ENCODE results near the gene TPTE2.
"Not testable (repeated sequence)": the region's sequence is repeated elsewhere in the genome, so short reads cannot be mapped to it uniquely, and the experiment has no call there.

The TPTE2 gene
- total RNA-seq: 0 to 0.31 (median 0) reads per million in 4 donors

DNA sequence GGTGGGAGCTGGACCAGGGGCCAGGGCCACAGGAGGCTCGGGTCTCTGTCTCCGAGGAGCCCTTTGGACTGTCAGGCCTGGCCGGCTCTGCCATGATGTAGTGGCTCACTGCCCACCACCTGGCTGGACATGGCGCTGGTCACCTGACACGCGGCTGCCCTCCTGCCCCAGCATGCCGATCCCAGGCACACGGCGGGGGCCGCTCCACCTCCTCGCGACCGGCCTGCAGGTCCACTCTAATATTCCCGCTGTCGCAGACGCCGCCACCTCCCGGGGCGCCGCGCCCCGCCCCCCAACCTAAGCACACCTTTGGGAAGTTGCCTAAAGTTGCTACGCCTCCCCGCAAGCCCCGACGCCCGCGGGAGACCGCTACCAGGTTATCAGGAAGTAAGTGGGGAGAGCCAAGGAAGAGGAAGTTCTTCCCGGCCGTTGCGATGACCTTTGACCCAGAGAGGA is at the start of gene TPTE2:
Gene TPTE2 (minus strand): TSS at position 406 of the 456 bp plus-strand sequence. CDS start 58,298 bp downstream, outside the sequence.
- DNase-seq: not testable (repeated sequence)

DNA sequence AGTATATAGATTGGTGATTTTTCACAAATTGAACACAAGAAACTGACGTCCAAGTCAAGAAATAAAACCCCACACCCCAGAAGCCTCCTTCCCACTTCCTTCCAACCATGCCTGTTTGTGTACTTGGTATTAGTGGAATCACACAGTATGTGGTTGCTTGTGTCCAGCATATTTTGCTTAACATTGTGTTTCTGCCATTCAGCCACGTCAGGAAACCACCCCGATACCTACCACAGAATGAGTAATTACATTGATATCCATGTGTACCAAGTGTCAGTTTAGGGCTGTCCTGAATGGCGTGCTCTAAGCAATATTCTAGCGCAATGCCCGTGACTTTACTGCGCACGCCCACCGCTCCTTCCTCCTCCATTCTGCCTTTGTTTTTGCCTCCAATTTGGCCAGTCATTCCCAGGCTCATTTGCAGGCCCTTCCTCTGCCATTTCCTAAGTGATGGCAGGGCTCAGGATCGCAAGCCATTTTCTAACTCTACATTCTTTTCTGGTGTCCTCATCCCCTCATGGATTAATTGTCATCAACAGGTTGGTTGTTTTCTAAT is 46.3 kb upstream of the TPTE2 start:
- DNase-seq: no peak

DNA sequence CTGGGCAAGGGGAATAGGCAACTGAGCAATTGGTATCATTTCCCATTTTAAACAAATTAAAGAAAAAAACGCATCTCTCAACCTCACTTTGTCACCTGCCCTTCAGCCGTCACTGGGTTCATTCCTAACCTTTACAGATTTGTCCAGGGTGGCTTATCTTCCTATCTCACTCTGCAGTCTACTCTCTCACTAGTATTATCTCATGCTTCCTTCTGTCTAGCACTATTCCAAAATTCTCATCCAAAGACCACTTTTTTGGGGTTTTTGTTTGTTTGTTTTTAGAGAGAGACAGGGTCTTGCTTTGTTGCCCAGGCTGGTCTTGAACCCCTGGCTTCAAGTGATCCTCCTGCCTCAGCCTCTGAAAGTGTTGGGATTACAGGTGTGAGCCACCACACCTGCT is 45.4 kb upstream of the TPTE2 start:
- no peak for DNase-seq

DNA sequence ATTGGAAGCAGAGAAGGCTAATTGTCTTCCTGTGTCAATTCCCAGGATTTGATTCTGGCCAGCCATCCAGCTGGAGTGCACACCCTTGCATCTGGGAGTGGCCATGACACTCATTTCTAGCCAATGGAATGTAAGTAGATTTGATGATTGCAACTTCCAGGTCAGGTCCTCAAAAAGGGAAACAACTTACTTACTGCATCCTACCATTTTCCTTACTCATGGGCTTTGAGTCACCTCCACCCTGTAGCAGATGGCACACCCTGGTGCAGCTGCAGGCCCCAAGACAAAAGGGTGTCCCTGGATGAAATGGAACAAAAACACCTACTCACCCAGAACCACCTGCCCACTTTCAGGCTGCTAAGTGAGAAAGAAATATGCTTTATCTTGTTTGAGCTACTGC is 44.8 kb upstream of the TPTE2 start:
- DNase-seq: no peak

DNA sequence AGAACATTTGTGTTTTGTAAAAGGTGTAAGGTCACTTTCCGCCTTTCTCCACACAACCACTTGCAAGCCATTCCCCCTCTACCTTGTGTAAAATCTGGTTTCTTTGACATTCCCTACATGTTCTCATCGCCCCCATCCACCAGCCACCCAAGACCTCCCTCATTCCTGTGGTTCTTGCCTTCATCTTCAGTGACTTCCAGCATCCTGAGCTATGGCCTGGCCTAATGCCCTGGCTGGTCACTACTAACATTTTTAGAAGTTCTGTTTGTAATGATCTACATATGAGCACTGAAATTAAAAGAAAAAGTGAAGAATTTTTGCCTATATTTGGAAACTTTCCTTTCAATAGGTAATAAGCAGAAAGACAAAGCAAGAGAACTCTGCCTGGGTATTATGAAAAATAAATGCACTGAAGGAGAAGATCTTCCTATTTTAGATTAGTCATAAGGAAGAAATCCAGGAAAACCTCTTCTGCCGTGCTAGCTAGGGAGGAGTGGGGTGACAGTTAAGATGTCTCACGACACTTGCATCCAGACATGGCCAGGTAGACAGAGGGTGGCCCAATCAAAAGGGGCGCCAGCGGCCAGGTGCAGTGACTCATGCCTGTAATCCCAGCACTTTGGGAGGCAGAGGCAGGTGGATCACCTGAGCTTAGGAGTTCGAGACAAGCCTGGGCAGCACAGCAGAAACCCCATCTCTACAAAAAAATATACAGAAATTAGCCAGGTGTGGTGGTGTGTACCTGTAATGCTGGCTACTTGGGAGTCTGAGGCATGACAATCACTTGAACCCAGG is 44.0 kb upstream of the TPTE2 start:
- DNase-seq: no peak

DNA sequence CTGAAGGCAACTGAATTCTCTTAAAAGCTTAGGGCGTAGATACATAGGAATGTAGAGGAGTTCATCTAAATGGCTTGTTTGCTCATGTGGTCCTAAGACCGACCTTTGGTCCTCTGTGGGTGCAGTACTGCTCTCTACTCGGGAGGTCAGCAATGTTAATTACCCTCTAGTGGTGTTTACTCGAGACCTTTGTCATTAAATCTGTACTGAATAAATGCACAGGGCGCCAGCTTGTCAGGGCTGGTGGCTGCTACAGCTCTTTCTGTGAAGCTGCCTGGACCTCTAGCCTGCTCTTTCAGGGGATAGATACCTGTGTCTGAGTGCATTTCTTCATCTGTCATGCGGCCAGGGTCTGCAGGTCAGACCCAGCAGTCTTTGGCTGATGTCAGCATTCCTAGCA is 43.0 kb upstream of the TPTE2 start:
- DNase-seq: no peak

DNA sequence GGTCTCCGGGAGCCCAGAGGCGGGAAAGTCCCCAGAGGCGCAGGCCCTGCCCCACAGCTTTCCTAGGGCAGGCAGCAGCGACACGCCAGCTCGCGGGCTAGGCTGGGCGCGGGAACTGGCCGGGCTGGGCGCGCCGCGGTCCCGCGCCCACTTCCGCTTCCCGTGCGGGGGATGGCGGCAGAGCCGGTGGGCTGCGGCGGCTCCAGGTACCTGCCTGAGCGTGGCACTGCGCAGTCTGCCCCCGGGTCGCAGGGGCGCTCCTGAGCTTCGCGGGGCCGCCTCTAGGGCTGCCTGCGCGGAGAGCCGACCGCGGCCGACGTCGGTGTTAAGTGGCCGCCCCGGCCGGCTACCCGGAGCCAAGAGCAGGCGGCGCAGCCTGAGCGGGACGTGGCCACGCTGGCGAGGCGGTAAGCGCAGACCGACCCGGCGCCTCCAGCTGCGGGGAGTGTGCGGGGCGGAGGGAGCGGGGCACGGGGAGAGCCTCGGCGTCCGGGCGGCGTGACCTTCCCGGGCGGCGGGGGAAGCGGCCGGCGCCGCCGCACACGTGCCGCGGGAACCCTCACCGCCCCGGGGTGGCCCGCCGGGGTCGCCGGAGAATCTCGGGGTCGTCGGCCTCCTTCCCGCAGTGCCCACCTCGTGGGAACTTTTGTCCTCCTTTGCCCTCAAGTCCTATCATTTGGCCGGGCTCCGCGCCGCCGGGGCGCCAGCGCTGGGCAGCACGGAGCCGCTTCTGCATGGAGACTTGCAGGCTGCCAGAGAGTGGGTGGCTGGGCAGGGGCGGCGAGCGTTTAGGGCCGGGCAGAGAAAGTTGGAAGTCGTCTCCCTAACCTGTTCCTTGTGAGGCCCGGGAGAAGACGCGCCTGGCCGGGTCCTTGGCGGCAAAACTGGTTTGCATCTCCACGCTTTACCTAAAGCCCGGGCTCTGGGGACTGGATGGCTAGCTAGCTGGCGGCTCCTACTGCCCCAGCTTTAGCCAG is 40.7 kb upstream of the TPTE2 start:
- DNase-seq: peak in 2 of 5 donors; percentile 5 to 29

DNA sequence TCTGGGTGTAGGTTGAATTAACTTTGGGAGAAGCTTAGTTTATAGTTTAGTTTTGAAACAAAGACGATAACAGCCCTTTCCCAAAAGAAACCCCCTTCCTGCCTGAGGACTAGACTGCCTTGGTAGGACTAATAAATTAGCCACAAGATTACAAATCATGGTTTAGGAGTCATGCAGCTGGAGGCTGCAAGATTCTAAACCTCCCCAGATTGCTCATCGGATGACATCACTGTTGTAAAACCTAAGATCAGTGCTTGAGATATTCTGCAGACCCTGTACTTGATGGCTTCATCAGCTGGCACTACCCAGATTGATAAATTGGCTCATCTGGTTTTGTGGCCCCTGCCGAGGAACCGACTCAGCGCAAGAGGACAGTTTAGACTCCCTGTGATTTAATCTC is 36.2 kb upstream of the TPTE2 start:
- no peak for DNase-seq

DNA sequence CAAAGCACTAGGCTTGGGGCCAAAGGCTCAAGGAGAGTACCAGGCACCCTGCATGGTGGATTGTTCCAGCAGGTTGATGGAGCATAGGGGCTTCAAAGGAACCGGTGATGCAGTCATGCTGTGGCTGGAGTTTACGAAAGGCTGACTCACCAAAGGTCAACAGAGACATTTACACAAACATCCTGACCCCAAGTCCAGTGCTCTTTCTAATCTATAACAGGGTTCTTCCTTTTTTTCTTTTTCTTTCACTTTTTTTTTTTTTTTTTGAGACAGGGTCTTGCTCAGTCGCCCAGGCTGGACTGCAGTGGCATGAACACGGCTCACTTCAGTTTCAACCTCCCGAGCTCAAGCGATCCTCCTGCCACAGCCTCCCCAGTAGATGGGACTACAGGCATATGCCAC is 35.6 kb upstream of the TPTE2 start:
- no peak for DNase-seq

DNA sequence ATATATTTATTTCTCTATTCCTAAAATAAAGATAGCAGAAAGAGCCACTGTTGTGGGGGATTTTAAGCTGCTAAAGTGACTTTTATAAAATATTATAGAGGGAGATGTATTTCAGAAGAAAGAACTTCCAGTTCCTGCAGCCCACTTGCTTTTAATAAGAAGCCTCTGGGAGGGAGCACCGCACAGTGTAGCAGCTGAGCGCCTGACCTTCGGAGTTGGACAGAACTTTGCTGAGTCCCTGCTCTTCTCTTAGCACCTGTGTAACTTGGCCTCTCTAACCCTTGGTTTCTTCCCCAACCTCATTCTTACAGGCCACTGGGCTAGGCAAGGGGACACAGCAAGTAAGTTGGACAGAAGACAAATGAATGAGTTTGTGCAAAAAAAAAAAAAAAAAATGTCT is 34.8 kb upstream of the TPTE2 start:
- DNase-seq: no peak

DNA sequence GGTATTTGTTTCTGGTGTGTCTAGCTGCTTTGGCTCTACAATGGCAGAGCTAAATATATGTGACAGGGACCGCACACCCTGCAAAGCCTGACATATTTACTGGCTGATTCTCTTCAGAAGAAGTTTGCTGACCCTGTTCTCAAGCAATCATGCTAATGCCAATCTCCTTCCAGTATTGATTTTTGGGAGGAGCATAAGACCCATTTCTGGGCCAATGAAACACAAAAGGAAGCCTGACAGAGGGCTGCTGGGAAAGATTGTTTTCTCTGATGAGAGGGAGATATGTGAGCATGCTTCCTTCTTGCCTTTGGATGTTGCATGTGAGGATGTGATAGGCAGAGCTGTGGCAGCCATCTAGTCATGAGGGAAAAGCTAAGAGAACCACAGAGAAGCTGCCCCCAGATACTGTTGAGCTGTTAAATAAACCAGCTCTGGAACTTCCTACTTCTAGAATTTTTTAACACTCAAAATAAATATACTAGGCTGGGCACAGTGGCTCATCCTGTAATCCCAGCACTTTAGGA is 31.4 kb upstream of the TPTE2 start:
- no peak for DNase-seq

DNA sequence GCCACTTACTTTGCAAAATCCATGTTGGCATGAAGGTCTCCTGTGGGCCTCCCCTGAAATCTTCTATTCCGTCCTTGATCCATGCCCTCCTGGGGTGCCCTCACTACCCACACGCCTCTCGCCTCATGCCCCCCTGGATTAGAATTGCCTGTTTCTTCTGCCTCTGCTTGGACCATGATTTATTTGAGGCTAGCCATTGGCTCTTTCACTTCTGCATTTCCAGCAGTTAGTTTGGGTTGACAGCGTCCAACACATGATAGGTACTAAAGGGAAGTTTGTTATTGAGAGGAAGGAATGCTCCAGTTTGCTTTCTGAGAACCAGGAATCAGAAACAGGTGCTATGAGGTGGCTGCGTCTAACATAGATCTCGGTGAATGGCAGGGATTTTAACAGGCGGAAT is 30.5 kb upstream of the TPTE2 start:
- no peak for DNase-seq

DNA sequence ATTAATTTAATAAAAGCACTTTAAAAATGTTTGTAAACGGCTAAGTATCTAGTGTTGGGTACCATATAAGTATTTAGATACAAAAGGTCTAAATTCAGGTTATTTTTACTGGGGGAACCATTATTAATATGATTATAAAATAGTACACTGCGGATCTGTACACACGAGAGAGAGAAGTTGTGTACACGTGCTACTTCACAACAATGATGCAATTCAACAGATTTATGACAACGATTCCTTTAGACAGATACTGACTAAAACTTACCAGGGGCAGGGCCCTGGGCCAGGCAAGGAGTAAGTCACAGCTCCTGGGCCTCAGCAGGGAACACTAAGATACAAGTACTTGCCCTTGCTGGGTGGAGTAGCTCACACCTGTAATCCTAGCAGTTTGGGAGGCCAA is 29.1 kb upstream of the TPTE2 start:
- DNase-seq: no peak

DNA sequence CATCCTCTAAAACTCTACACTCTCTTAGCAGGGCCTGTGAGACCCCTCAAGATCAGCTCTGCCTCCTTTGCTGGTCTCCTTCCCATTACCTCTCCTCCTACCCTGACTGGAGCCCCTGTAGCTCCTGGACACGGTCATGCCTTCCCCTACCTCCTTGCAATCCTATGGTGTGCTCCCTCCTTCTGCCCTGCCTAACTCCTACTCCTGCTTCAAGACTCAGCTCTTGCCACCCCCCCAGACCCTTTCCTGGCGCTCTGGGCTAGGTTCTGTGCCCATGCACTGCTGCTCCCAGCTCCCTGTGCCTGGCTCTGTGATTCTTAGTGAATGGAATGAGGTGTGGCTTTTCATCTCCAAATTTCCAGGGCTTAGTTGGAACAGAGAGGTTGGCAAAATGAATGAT is 28.0 kb upstream of the TPTE2 start:
- DNase-seq: no peak

DNA sequence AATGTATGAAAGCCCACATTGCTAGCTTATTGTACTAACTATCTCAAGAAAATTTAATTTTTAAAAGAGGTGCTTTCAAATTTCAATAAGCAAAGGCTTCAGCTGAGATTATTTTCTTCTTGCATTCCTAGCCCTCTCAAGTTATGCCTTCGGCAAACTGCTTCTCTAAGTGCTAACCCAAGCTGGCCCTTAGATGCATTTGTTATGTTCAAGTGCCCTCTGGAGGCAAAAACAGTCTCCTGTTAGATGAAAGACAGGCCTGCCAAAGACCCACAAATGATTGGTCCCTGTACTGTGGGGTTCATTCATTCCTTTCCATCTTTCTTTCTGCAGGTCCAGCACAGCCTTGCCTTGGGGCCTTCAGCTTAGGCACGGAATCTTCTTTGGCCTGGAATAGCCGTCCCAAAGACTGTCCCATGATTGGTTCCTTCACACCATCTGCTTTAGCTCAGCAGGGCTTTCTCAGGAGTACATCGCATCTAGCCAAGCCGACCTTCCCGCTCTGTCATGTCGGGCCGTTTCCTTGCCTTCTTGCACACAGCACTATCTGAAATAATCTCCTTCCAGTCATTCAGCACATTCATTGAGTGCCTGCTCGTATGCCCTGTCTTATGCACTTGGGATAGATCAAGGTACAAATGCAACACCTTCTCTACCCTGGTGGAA is 26.4 kb upstream of the TPTE2 start:
- peak in 2 of 5 donors; percentile 25 to 58 for DNase-seq

DNA sequence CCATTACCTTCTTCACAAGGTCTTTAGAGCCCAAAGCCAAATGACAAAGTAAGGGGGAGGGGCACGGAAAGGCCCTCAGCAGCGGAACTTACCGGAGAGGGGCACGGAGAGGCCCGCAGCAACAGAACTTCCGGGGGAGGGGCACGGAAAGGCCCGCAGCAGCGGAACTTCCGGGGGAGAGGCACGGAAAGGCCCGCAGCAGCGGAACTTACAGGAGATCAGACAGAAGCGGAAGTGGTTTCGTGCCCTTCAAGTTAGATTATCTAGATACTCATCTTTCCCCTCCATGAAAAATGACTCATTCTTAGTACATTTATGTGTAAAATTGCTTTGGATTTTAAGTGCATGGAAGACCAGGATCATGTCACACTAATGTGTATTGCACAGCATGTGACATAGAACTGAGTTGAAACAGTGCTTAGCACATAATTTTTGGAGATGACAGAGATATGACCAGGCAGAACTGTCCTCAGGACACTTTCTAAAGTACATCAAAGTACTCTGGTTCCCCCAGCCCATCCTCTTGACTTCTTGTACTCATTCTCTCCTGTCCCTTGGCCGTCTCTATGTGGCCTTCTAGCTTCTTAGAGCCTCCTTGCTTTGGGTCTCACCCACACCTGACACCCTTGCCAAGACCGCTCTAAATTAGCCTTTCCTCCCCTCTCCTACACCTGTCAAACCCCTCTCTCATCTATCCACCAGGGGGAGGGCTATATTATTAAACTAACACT is 25.7 kb upstream of the TPTE2 start:
- peak; percentile 47 to 90 (median 63) for DNase-seq

DNA sequence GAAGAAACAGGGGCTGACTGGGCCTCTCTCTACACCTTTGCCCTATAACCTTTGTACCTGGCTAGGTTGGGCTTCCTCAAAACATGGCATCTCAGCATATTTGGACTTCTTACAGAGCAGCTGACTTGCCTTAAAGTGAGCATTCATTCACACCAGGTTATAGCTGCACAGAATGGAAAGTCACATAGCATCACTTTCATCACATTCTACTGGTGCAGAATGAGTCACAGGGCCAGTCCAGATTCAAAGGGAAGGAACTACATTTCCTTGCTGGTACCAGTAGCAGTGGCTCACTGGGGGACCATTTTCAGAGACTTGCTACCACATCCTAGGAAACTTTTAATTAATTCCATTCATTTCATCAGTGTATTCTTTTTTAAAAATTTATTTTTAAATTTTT is 20.3 kb upstream of the TPTE2 start:
- DNase-seq: no peak

DNA sequence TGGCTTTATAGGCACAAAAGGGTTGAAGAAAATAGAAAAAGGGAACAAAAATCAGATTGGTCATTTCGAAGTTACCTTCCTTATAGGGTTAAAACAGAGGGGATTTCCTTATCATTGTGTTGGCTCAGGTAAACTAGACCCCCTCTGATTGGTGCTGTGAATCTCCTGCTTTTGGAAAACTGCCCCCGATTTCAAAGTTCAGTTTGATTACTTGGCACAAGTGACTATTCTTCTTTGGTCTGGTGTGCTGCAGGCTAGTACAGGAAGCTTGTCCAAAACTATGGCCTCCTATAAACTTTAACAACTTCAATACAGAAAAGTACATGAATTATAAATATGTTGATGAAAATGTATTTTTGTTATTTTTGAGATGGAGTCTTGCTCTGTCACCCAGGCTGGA is 13.9 kb upstream of the TPTE2 start:
- no peak for DNase-seq

DNA sequence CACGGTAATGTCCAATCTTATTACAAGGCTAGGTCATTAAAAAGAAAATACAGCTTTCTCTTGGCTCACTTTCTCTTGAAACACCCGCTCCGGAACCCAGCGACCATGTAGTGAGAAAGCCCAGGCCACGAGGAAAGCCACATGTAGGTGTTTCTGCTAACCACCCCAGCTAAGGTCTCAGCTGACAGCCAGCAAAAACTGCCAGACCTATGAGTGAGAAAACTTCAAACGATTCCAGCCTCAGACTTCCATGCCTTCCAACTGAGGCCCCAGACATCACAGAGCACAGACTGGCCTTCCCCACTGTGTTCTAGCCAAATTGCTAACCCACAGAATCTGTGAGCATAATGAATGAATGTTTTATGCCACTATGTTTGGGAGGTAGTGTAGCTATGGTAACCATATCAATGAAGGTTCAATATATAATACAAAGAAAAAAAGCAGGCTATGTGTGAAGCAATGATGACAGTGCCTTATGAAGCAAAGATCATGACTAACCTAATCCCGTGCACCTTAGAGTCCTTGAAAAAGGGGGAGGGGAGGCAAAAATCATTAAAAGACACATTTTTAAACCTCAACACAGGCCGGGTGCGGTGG is 11.9 kb upstream of the TPTE2 start:
- no peak for DNase-seq

DNA sequence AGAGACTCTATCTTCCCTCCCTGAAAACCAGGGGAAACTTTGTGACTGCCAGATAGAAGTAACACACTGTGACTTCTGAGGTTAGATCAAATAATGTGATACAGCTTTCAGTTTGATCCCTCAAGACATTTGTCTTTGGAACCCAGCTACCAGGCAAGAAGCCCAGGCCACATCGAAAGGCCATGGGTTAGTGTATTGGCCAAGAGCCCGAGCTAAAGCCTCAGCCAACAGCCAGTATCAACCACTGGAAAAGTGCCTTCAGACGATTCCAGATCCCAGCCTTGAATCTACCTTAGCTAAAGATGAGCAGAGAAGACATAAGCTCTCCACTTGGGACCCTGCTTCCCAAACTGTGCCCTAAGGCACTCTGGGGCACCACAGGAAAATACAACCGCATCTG is 10.9 kb upstream of the TPTE2 start:
- DNase-seq: no peak

DNA sequence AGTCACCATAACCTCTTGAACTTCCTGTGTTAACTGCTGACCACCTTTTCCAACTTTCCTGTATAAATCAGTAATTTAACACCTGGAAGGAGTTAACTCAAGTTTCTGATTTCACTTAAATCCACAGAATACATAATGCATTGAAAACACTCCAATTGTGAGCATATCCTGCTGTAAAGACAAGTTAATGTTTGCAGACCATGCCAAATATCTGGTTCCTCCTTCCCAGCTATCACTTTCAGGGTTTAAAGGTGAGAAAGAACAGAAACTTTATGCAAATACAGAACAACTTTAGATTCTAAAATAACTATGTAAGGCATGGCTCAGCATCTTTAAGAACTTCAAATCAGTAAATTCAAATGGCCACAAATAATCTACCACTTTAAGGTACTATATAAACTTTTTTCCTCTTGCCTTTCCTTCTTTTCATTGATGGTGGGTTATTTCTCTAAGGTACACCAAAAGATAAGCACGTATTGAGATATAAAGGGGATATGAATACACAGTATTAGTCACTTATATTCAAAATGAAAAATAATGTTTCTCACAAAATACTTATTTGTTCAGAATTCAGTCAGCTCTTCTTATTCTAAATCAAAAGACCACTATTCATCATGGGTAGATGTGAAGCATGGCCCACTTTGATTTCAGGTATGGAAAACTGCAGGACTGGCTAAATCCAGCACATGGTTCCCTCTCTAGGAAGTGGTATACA is 6.6 kb upstream of the TPTE2 start:
- no peak for DNase-seq
